Activated naive CD8-positive, alpha-beta T cell treated with anti-CD3 and anti-CD28 coated beads for 36 hours (primary cell): ENCODE measurements around the gene SDF4. TPM values are rescaled to one million over a fixed set of nuclear protein-coding genes. Genes with fewer than 3 reads are reported as not detected.
"Not testable (repeated sequence)": the region's sequence is repeated elsewhere in the genome, so short reads cannot be mapped to it uniquely, and the experiment has no call there.

Source experiments
- DNase-seq: peaks from one replicate; pipeline ENCODE4 v3.0.0; 2021
- H3K27ac Mint-ChIP-seq: one replicate; pipeline ENCODE4 v1.8.0; 2022; ENCODE audit warnings: mild to moderate bottlenecking, moderate library complexity, mixed read lengths
- H3K27me3 Mint-ChIP-seq: one replicate; pipeline ENCODE4 v1.8.0; 2022; ENCODE audit warnings: mild to moderate bottlenecking, mixed read lengths
- H3K36me3 Mint-ChIP-seq: one replicate; pipeline ENCODE4 v1.8.0; 2021; ENCODE audit warnings: mild to moderate bottlenecking, mixed read lengths
- H3K4me1 Mint-ChIP-seq: one replicate; pipeline ENCODE4 v1.8.0; 2021; ENCODE audit warnings: mixed read lengths
- H3K4me3 Mint-ChIP-seq: one replicate; pipeline ENCODE4 v1.8.0; 2022; ENCODE audit warnings: mild to moderate bottlenecking, moderate library complexity, mixed read lengths
- H3K9me3 Mint-ChIP-seq: one replicate; pipeline ENCODE4 v1.8.0; 2022; ENCODE audit warnings: mixed read lengths
- total RNA-seq, 2 experiments: library from RNA; stranded (reverse); gene quantifications; one replicate each; pipeline ENCODE4 v1.2.3, GENCODE V29; 2021

The SDF4 gene
- total RNA-seq, 2 experiments from 2014 or later, result 85.9 to 95.9 TPM

GRCh38 chr1:1248009-1248913 lies 16.5 kb upstream of the SDF4 start:
- not testable (repeated sequence) for H3K9me3 Mint-ChIP-seq, H3K27ac Mint-ChIP-seq, H3K4me3 Mint-ChIP-seq, H3K27me3 Mint-ChIP-seq, DNase-seq
- H3K4me1 Mint-ChIP-seq, result peaks cover 14% of the 10 kb centered on the region
- H3K36me3 Mint-ChIP-seq, result peaks cover 18% of the 10 kb centered on the region

- Mint-ChIP-seq H3K4me3 (no peak overlapping the region), H3K36me3 (peaks cover 12% of the 10 kb centered on the region), H3K9me3 (no peaks in the 10 kb centered on the region), H3K27me3 (no peaks in the 10 kb centered on the region), H3K27ac (no peak overlapping the region), H3K4me1 (peaks cover 14% of the 10 kb centered on the region)
- no peak for DNase-seq
Observed at GRCh38 chr1:1247341-1247913, 15.6 kb upstream of the SDF4 start.

- DNase-seq, result no peak
- no peaks in the 10 kb centered on the region for H3K27me3 Mint-ChIP-seq
- no peaks in the 10 kb centered on the region for H3K9me3 Mint-ChIP-seq
- peaks cover 14% of the 10 kb centered on the region for H3K4me1 Mint-ChIP-seq
- peaks cover 8% of the 10 kb centered on the region for H3K36me3 Mint-ChIP-seq
- no peak within 1 kb of the TSS for H3K4me3 Mint-ChIP-seq
- no peak within 1 kb of the TSS for H3K27ac Mint-ChIP-seq
Observed at GRCh38 chr1:1246577-1247340, 15.0 kb upstream of the SDF4 start, which contains the start of gene C1QTNF12. Gene C1QTNF12 (minus strand): TSS chr1:1246722. CDS start chr1:1246690, 32 bp downstream.

GRCh38 chr1:1245817-1246576 lies 14.2 kb upstream of the SDF4 start:
- no peak for DNase-seq
- Mint-ChIP-seq H3K27me3 (no peaks in the 10 kb centered on the region), H3K4me3 (no peak overlapping the region), H3K4me1 (peaks cover 11% of the 10 kb centered on the region), H3K36me3 (peaks cover 6% of the 10 kb centered on the region), H3K9me3 (no peaks in the 10 kb centered on the region), H3K27ac (no peak overlapping the region)

- Mint-ChIP-seq H3K36me3 (peaks cover 3% of the 10 kb centered on the region), H3K4me1 (peaks cover 7% of the 10 kb centered on the region), H3K9me3 (no peaks in the 10 kb centered on the region), H3K4me3 (no peak overlapping the region), H3K27ac (no peak overlapping the region), H3K27me3 (no peaks in the 10 kb centered on the region)
- no peak for DNase-seq
Observed at GRCh38 chr1:1245178-1245816, 13.5 kb upstream of the SDF4 start.

- no peaks in the 10 kb centered on the region for H3K36me3 Mint-ChIP-seq
- no peak overlapping the region for H3K4me3 Mint-ChIP-seq
- no peak overlapping the region for H3K27ac Mint-ChIP-seq
- no peaks in the 10 kb centered on the region for H3K4me1 Mint-ChIP-seq
- H3K9me3 Mint-ChIP-seq, result no peaks in the 10 kb centered on the region
- no peaks in the 10 kb centered on the region for H3K27me3 Mint-ChIP-seq
- DNase-seq, result no peak
Observed at GRCh38 chr1:1244192-1244811, 12.5 kb upstream of the SDF4 start.

- Mint-ChIP-seq H3K9me3 (no peaks in the 10 kb centered on the region), H3K4me1 (no peaks in the 10 kb centered on the region), H3K27ac (no peak overlapping the region)
Observed at GRCh38 chr1:1243807-1244191, 12.0 kb upstream of the SDF4 start.

GRCh38 chr1:1243266-1243660 lies 11.5 kb upstream of the SDF4 start:
- Mint-ChIP-seq H3K4me3 (no peak overlapping the region), H3K4me1 (no peaks in the 10 kb centered on the region), H3K9me3 (no peaks in the 10 kb centered on the region), H3K27ac (no peak overlapping the region), H3K27me3 (no peaks in the 10 kb centered on the region), H3K36me3 (no peaks in the 10 kb centered on the region)
- DNase-seq, result no peak

More at GRCh38 chr1:1243807-1244191, 12.0 kb upstream of the SDF4 start:
- no peak for DNase-seq
- Mint-ChIP-seq H3K27me3 (no peaks in the 10 kb centered on the region), H3K36me3 (no peaks in the 10 kb centered on the region), H3K4me3 (no peak overlapping the region)

- no peak overlapping the region for H3K27ac Mint-ChIP-seq
- no peak for DNase-seq
- no peak overlapping the region for H3K4me3 Mint-ChIP-seq
- H3K27me3 Mint-ChIP-seq, result no peaks in the 10 kb centered on the region
- H3K36me3 Mint-ChIP-seq, result no peaks in the 10 kb centered on the region
- H3K4me1 Mint-ChIP-seq, result no peaks in the 10 kb centered on the region
- no peaks in the 10 kb centered on the region for H3K9me3 Mint-ChIP-seq
Observed at GRCh38 chr1:1242461-1243265, 10.9 kb upstream of the SDF4 start.

- no peaks in the 10 kb centered on the region for H3K9me3 Mint-ChIP-seq
- no peaks in the 10 kb centered on the region for H3K27me3 Mint-ChIP-seq
- H3K4me3 Mint-ChIP-seq, result no peak overlapping the region
- H3K4me1 Mint-ChIP-seq, result no peaks in the 10 kb centered on the region
- no peak overlapping the region for H3K27ac Mint-ChIP-seq
- no peak for DNase-seq
- no peaks in the 10 kb centered on the region for H3K36me3 Mint-ChIP-seq
Observed at GRCh38 chr1:1241588-1242219, 9.9 kb upstream of the SDF4 start.

GRCh38 chr1:1240822-1241587 lies 9.2 kb upstream of the SDF4 start:
- H3K4me1 Mint-ChIP-seq, result no peaks in the 10 kb centered on the region
- H3K4me3 Mint-ChIP-seq, result no peak overlapping the region
- no peak for DNase-seq
- H3K9me3 Mint-ChIP-seq, result no peaks in the 10 kb centered on the region
- no peaks in the 10 kb centered on the region for H3K36me3 Mint-ChIP-seq
- no peaks in the 10 kb centered on the region for H3K27me3 Mint-ChIP-seq
- no peak overlapping the region for H3K27ac Mint-ChIP-seq

GRCh38 chr1:1240348-1240732 lies 8.5 kb upstream of the SDF4 start:
- no peaks in the 10 kb centered on the region for H3K27me3 Mint-ChIP-seq
- H3K27ac Mint-ChIP-seq, result no peak overlapping the region
- H3K9me3 Mint-ChIP-seq, result no peaks in the 10 kb centered on the region
- no peak overlapping the region for H3K4me3 Mint-ChIP-seq
- no peaks in the 10 kb centered on the region for H3K4me1 Mint-ChIP-seq
- H3K36me3 Mint-ChIP-seq, result no peaks in the 10 kb centered on the region
- DNase-seq, result no peak
